Stimulated activated CD8-positive, alpha-beta memory T cell treated with anti-CD3 and anti-CD28 coated beads, Interleukin-4, amount 100 ng/mL, for 1 hour (primary cell): Measurements from ENCODE around the gene ZSCAN9.

Experiments
- DNase-seq, 2 donors: peaks; one replicate each; pipeline ENCODE4 v3.0.0-alpha.2; 2020; ENCODE audit warnings: low read depth in 2 of 2, low spot score in 1 of 2

ZSCAN9 gene

DNA sequence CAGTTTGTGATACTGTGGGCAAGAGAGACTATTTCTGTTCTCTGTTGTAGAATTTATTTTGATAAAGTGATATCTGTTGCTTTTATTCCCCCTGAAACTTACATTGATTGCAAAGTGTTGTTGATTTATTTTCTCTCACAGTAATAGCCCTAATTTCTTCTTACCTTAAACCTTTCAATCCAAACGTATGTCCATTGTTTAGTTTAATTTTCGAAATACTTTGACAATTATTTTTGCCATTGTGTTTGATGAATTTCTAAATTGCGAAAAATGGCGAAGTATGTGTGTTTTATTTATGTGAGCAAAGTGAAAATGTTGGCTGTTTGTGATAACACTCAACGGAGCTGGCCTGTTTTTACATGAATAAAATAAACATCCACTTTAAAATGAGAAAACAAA lies 41.5 kb downstream of the ZSCAN9 start:
- DNase-seq: no peak

DNA sequence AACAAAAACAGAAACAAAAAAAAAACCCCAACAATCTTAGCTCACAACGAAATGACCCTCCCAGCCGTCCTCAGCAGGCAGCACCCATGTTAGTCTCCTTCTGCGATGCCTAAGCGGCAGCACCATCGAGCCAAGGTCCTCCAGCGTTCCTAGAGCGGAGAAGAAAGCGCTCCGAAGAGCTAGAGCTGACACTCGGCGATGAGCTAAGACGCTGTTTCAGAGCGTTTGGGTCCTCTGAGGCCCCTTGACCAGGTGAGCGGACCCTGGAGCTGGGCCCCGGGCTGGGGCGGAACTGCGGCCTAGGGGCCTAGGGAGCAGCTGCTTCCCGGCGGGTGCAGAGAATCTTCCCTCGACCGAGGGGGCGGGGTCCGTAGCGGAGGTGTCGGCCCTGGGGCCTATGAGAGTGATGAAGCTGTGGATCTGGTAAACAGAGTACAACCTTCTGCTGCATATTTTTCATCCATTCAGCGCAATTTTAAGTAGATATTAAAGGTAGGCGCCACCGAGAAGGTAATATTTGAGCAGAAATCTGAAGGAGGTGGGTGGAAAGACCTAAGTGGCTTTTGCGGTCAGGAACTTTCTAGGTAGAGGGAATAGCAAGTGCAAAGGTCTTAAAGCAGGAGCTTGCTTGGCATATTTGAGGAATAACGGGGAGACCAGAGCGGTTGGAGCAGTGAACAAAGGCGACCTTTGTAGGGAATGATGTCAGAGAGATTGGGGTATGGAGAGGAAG lies 42.1 kb downstream of the ZSCAN9 start, which contains the start of gene ZSCAN26:
Gene ZSCAN26 (plus strand): TSS at position 182 of the 733 bp plus-strand sequence. CDS start 4,777 bp downstream, outside the sequence.
- DNase-seq: peak; percentile 53 to 72

DNA sequence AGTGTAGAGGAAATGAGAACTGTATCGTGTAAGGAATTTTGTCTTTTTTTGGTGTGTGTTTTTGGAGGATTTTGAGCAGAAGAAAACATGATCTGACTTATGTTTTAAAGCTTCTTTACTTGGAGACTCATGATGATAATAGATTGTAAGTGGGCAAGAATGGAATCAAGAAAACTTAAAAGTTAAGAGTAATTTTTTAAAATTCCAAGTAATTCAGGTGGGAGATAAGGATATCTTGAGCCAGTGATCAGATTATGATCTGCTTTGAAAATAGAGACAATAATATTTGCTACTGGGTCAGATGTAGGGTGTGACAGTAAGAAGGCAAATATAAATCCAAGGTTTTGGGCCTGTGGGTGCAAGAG lies 42.6 kb downstream of the ZSCAN9 start:
- DNase-seq: no peak

DNA sequence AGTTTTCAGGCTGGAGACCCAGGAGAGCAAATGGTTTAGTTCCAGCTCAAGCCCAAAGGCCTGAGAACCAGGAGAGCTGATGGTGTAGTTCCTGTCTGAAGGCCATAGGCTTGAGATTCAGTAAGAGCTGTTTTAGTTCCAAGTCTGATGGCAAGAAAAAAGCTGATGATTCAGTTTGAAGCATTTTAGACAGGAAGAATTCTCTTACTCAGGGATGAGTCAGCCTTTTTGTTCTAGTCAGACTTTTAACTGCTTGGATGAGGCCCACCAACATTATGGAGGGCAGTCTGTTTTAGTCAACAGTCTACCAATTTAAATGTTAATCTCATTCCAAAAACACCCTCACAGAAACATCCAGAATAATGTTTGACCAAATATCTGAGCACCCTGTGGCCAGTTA lies 44.4 kb downstream of the ZSCAN9 start:
- DNase-seq: no peak

DNA sequence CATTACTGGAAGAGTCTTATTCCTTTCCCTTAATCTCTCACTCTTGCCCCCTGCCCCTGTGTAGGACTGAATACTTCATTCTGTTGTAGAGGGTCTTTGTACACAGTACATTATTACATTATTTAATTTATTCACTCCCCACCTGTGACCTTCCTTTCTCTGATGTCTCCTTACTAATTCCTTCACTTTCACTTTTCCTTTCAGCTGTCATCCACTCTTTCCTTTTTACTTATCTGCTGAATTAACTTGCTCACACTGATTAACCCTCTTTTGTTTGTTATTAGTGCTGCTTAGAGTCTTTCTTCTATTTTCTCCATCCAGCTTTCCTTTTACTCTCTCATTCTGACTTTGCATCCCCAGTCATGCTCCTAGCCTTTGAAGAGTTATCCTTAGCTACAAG lies 49.8 kb downstream of the ZSCAN9 start:
- DNase-seq: no peak

DNA sequence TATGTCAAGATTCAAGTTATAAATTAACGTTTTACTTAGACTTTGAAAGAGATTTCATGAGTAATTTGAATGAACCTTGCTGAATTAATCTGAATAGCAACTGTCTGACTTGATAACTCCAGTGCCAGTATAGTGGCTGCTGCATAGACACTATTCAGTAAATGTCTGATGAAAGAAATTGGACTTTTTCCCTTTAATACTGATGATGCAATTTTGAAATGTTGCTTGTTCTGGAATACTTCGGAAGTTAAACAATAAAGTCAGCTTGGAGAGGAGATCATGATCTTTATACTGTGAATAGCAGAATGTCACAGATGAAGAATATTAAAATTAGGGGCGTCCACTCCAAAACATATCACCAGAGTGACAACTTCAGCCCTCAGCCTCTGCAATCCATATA lies 52.7 kb downstream of the ZSCAN9 start:
- DNase-seq: no peak

DNA sequence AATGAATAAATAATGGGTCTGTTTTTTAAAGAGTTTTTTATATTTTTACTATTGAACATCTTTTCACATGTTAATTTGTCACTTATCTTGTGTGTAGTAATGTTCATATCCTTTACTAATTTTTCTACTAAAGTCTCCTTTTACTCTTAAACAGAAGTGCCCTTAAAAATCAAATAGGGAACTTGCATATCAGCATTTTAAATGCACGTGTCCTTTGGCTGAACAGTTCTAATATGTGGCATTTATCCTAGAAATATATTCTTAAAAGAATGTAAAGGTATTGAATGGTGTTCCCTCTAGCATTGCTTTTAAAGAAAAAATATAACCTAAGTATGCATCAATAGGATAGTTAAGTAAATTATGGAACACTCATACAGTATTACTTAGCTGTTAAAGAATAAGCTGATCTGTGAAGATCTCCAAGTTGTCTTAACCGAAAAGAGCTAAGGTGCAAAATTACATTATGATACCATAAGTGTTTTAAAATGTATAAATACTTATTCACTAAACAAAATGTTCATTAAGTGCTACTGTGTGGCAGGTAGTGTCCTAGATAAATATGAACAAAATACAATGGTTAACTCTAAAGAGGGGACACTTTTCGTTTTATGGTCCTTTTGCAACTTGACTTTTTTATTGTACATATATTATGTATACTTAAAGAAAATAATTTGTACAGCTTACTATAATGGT lies 55.7 kb downstream of the ZSCAN9 start:
- DNase-seq: no peak

DNA sequence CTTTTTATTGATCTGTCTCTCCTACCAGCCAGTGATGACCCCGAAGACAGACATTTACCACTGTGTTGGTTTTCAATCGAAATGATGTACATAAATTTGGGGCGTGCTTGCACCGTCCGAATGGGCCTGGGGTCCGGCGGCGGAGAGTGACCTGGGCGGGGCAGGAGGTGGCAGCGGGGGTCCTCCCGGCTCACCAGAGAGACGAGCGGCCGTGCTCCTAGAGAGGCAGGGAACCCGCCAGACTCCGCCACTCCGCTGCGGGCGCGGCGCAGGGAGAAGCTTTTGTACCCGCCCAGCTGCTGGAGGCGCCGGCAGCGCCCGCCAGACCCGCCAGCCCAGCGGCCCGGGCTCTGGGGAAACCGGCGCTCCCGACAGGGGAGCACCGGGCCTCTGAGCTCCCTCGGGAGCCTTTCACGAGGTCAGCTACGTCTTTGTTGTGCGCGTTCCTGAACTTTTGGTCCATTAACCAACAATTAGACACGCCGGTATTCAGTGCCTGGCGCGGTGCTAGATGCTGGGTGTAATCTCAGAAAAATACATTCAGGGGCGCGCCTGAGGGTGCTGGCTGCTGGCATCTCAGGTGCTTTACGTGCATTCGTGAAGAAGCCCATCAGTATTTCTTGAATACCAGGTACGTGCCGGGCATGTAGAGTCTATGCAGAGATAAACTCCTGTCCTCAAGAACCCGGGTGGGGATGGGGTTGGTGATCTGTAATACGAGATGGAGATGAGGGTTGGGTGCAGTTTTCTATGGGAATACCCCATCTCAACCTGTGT lies 56.4 kb downstream of the ZSCAN9 start, which contains the start of gene PGBD1:
Gene PGBD1 (plus strand): TSS at position 285 of the 777 bp plus-strand sequence. CDS start 2,242 bp downstream, outside the sequence.
- DNase-seq: peak in 1 of 2 donors; percentile 7

DNA sequence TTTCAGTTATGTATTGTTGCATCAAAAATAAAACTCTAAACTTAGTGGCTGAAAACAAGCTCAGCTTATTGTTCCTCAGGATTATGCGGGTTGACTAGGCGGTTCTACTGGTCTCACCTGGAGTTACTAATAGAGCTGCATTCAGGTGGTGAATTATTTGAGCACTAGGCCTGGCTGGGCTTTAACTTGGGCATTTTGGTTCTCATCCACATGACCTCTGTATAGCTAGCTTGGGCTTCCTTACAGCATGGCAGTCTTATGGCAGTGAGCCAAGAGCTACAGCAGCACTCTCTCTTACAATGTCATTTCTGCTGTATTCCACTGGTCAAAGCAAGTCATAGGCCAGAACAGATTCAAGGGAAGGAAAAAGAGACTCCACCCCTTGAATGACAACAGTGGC lies 57.9 kb downstream of the ZSCAN9 start:
- no peak for DNase-seq
